ENCODE results near the gene GPR68.
A peak's percentile ranks its signal among the peaks of the same experiment; 100 is the strongest.
"Not testable (repeated sequence)": the region's sequence is repeated elsewhere in the genome, so short reads cannot be mapped to it uniquely, and the experiment has no call there.

The GPR68 gene

DNA sequence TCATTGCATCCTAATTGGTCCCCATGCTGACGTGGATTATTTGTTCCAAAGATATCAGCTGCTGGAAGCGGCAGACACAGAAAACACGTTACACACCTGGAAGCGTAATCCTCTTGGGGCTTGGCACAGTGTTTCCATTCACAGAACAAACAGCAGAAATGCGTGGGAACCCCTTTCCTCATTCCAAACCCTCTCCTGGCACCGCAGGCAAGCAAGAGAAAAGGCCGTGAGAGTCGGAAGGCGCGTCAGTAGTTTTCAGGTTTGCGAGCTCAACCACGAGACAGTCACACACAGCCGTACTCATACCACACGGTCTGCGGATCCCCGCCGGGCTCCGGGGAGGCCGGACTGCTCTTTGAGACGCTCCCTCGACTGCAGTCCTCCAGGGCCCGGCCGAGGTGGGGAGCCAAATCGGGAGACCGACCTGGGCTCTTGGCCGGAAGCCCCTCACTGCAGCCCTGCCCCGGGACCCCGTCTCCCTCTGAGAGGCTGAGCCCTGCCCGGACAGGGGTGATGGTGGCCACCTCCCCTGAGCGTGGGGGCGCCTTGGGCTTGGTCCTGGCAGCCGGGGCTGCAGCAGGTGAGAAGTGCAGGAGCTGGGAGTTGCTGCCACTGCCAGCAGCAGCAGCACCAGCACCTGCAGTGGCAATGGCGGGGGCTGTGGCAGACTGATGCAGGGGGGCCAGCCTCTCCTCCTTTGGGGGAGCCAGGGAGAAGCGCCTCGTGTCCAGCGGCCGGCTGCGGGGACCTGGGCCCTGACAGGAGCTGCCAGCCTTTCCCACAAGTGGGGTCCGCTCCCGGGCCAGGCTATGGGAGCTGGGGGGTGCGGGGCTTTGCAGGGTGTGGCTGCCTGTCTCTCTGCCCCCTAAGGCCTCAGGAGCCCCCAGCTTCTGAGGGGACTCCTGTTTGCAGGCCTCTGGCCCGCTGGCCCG is 28.1 kb upstream of the GPR68 start:
- no peak for DNase-seq

DNA sequence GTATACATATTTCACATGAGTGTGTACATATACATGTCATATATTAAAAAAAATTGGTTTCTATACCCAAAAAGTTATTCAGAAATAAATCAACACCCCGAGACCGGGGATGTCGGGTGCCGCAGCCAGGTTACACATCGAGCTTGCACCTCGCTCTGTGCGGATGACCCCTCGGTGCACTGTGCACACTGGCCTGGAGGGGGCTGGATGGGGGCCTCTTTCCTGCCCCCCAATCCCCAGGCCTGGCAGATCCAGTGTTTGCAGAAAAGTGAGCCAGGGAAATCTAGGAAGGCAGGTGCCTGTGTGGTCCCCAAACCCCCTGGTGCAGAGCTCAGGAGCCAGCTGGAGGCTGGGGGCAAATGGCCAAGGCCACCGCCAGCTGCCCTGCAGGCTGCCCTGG is 27.1 kb upstream of the GPR68 start:
- DNase-seq: no peak

GRCh38 chr14:91270619-91271018 is 26.1 kb upstream of the GPR68 start:
- DNase-seq: no peak

DNA sequence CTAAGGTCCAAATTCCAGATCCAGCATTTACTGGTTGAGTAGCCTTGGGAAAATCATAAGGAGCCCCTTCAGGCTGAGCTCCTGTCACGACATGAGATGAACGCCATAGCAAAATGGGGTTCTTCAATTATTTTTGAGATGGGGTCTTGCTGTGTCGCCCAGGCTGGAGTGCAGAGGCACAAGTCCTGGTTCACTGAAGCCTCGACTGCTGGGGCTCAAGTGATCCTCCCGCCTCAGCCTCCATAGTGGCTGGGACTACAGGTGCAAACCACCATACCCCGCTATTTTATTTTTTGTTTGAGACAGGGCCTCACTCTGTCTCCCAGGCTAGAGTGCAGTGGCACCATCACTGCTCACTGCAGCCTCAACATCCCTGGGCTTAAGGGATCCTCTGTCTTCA is 25.7 kb upstream of the GPR68 start:
- no peak for DNase-seq

GRCh38 chr14:91269076-91269991 is 24.8 kb upstream of the GPR68 start:
- DNase-seq: no peak

GRCh38 chr14:91267965-91268437 is 23.5 kb upstream of the GPR68 start:
- DNase-seq: no peak

- DNase-seq: not testable (repeated sequence)
Measured at GRCh38 chr14:91266276-91266675, 21.8 kb upstream of the GPR68 start.

DNA sequence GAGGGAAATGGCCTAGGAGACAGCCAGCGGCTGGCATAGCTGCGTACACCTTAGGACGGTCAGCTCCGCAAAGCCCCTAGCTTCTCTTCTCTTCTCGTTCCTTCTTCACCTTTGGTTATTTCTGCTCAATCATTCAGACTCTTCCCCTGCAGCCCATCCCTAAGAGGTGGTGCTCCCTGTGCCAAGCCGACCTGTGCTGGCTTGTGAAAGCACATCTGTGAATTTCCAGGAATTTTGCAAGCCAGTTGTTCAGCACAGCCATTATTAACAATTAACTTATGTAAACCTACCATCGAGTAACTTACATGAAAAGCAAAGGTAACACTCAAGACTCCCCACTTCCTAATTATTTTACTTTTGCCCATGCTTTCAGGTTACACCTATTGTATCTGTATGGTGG is 20.9 kb upstream of the GPR68 start:
- no peak for DNase-seq

- DNase-seq: no peak
Measured at GRCh38 chr14:91264151-91265150, 19.9 kb upstream of the GPR68 start.

DNA sequence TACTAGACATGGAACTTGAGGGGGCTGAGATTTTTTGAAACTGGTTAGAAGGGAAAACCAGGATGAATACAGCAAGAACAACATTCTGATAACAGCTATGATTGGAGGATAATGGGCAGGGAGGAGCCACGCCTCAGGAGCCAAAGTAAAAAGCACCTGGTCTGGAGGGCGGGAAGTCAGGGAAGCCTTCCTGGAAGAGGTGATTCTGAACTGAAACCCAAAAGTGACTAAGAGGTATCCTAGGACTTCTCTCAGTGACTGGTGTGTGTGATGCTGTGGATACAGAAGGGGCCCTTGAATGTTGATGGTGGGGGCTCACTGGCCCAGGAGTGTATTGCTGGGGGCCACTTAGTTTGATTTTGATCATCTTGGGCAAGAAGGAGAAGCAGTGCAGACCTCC is 18.8 kb upstream of the GPR68 start:
- no peak for DNase-seq

DNA sequence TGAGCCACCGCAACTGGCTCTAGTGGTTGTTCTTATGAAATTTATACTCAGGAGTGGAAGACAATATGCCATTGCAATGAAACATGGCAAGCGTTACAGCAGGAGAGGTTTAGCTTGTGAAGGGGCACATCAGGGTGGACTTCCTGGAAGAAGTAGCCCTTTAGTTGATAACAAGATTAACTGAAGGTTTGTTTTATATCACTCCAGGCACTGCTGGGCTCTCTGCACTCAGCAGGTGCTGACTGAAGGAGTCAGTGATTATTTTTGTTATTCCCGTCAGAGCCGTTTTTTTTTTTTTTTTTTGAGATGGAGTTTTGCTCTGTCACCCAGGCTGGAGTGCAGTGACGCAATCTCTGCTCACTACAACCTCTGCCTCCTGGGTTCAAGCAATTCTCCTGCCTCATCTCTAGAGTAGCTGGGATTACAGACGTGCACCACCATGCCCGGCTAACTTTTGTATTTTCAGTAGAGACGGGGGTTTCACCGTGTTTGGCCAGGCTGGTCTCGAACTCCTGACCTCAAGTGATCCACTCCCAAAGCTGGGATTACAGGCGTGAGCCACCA is 17.6 kb upstream of the GPR68 start:
- DNase-seq: no peak

DNA sequence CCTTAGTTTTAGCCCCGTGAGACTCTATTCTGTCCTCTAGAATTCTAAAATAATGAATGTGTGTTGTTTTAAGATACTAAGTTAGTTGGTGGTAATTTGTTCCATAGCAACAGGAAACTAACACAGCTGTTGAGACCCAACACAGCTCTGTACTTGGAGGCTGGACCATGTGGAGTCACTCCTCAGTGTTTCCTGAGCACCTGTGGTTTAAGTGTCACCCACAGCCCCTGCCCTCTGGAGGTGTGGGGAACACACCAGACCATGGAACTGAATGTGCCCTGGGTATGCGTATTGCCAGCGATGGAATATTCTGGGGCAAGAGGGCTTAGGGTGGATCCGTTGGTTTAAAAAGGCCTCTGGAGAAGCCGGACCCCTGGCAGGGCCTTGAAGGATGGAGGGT is 16.6 kb upstream of the GPR68 start:
- DNase-seq: peak in 1 of 2 experiments; percentile 41

- DNase-seq: no peak
Measured at GRCh38 chr14:91258876-91259275, 14.4 kb upstream of the GPR68 start.

DNA sequence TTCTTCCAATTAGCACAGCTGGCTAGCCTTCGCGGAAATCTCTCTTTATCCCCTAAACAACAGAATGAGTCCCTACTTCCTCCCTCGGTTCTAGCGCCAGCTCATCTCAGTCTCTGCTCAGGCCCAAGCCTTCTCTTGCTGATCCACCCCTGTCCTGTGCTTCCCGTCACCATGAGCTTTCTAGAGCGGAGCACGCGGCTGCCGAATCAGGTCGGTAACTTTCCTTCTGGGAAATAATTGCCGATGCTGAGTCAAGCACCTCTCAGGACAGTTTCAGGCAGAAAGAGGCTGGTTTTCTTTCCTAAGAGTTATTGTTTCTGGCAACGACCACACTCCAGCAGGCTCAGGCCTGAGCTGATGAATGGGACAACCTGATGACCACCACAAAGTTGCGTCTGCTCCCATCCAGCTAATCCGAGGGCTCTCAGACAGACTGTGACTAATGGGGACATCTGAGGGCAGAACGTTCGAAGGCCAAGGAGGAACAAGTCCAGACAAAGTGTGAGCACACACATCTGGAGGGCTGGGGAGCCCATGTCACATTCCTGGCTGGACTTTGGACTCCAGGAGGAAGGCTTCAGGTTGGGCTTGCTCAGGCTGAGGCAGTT is 13.6 kb upstream of the GPR68 start:
- DNase-seq: no peak

DNA sequence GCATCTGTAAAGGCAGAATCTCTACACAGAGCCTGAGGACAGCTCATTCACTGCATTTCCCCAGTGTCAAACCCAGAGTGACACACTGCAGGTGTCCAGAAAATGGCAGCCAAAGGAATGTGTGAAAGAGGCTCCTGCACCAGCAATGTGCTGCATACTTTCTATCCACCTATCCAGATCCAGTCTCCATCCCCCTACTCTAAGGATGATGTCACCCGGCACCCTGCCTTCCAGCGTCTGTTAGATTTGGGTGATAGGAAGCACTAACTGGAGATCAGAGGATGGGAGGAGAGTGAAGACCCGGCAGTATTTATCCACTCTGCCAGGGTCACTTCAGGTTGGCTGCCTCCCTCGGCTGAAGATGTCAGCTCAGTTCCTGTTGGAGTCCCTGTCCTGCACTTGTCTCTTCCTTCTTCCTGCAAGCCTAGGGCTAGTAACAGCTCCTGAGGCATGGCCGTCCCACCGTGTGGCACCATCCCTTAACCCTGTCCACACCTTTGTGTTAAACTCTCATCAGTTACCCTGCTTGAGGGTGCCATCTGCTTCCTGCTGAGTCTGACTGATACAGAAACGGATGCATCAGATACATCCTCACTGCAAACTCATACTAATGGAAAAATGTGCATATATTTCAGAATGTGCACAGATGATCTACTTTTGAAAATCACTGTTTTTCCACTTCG is 13.0 kb upstream of the GPR68 start:
- no peak for DNase-seq

GRCh38 chr14:91256661-91257060 is 12.2 kb upstream of the GPR68 start:
- no peak for DNase-seq

- no peak for DNase-seq
Measured at GRCh38 chr14:91255026-91255695, 10.7 kb upstream of the GPR68 start.

DNA sequence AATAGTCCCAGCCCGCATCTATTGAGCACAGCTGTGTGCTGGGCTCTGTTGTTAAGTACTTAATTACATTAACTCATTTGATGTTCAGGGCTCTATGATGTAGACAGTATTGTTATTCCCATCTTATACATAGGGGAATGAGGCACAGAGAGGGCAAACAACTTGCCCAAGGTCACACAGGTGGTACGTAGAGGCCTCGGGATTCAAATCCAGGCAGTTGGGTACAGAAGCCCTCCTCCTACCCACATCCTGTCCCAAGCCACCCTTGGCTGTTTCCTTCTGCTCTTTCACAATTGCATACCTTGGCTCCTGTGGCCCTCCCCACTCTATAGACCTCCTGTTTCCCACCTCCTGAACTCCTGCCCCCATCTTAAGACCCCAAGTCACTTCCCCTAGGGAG is 10.0 kb upstream of the GPR68 start:
- DNase-seq: no peak

GRCh38 chr14:91253795-91254323 is 9.4 kb upstream of the GPR68 start:
- DNase-seq: no peak

All from activated CD4-positive, alpha-beta T cell treated with anti-CD3 and anti-CD28 coated beads, Interleukin-2, amount 50 U/mL, for 4 hours (primary cell).